ENCODE measurements around the gene SSBP2. TPM values are rescaled to one million over a fixed set of nuclear protein-coding genes. Genes with fewer than 3 reads are reported as not detected.

The SSBP2 gene
- total RNA-seq, 2 experiments from 2014 or later = 11.7 to 12.9 TPM

DNA sequence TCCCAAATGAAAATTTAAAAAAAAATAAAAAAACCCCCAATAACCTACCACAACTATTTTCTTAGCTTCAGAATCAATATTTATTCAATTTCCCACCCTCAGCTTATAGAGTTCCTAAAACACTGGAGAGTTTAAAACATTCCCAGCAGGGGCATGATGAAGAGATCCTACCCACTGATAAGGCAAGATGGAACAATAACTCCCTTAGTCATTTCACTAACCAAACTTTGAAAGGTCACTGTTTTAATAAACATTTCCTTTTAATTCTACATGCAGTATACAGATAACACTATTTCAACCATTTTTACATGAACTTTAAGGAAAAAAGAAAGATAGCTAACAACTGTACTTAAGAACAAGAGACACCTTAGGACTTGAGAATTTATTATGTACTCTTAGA lies 322.0 kb downstream of the SSBP2 start:
- TF ChIP-seq, protein P1, sequence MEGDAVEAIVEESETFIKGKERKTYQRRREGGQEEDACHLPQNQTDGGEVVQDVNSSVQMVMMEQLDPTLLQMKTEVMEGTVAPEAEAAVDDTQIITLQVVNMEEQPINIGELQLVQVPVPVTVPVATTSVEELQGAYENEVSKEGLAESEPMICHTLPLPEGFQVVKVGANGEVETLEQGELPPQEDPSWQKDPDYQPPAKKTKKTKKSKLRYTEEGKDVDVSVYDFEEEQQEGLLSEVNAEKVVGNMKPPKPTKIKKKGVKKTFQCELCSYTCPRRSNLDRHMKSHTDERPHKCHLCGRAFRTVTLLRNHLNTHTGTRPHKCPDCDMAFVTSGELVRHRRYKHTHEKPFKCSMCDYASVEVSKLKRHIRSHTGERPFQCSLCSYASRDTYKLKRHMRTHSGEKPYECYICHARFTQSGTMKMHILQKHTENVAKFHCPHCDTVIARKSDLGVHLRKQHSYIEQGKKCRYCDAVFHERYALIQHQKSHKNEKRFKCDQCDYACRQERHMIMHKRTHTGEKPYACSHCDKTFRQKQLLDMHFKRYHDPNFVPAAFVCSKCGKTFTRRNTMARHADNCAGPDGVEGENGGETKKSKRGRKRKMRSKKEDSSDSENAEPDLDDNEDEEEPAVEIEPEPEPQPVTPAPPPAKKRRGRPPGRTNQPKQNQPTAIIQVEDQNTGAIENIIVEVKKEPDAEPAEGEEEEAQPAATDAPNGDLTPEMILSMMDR (IDR thresholded peaks at IDR 0.05) = no peak
- DNase-seq (no peak), ATAC-seq (no peak)
- Mint-ChIP-seq H3K27me3 (no peaks in the 10 kb centered on the region), H3K4me3 (no peak overlapping the region), H3K36me3 (ENCODE audit: low read depth) (no peaks in the 10 kb centered on the region), H3K4me1 (ENCODE audit: low read depth) (peaks cover 7% of the 10 kb centered on the region), H3K27ac (peak overlapping the region; percentile 10), H3K9me3 (no peaks in the 10 kb centered on the region)
- intact Hi-C loops (cut with micrococcal nuclease) = loop anchor here (5.0 to 10.0 kb wide), 3 partner anchors 546 to 793 kb away; partner anchors contain the start of gene ATG10
- ChIA-PET POLR2A (no interaction called here), CTCF (interaction anchor here (1.4 kb wide), 1 partner anchor 35 kb away, joined by 3 read pairs; the partner anchor contains the start of gene ACOT12)

DNA sequence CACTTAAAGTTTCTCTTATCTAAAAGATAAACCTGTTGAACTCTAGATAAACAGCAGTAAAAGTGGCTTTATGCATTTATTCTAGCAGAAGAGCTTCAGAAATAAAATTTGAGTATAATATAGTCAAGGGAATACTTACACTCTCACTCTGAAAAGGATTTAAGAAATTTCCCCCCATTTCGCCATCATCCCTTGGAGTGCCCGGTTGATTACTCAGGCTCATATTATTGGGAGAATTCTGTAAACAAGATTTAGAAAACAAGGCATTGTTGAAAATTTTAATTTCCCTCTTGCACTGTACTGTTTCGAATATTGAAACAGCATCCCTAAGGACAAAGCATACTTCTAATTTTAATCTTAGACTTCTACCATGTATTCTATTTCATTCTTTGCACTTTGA lies 322.5 kb downstream of the SSBP2 start:
- Mint-ChIP-seq H3K9me3 (no peaks in the 10 kb centered on the region), H3K36me3 (ENCODE audit: low read depth) (no peaks in the 10 kb centered on the region), H3K4me3 (no peak overlapping the region), H3K4me1 (ENCODE audit: low read depth) (peaks cover 7% of the 10 kb centered on the region), H3K27ac (no peak overlapping the region), H3K27me3 (no peaks in the 10 kb centered on the region)
- intact Hi-C loops (cut with micrococcal nuclease) = loop anchor here (5.0 to 10.0 kb wide), 3 partner anchors 546 to 794 kb away; partner anchors contain the start of gene ATG10
- TF ChIP-seq, protein P1 (IDR thresholded peaks at IDR 0.05) = no peak
- CTCF ChIA-PET = interaction anchor here (1.4 to 1.9 kb wide), 2 partner anchors 35 to 62 kb away, joined by 3 to 6 read pairs; partner anchors contain the start of gene ACOT12
- POLR2A ChIA-PET = no interaction called here
- ATAC-seq (no peak), DNase-seq (no peak)

DNA sequence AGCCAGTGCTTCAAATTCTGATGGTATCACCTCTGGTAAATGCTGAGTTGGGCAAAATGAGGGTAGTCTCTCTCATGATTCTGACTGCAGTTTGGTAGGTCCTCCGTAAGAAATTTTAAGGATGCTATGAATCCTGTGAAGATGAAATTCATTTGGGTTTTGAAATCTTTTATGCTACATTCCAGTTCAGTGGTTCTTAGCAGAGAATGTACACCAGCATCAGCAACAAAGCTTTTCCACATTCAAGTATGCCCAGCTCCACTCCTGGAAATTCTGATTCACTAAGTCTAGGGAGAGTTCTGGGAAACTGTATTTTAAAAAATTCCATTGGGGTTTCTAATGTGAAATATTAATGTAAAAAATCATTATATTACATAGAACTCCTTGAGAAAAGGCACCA lies 323.3 kb downstream of the SSBP2 start:
- Mint-ChIP-seq H3K9me3 (no peaks in the 10 kb centered on the region), H3K27ac (no peak overlapping the region), H3K4me1 (ENCODE audit: low read depth) (peaks cover 7% of the 10 kb centered on the region), H3K4me3 (no peak overlapping the region), H3K36me3 (ENCODE audit: low read depth) (no peaks in the 10 kb centered on the region), H3K27me3 (no peaks in the 10 kb centered on the region)
- no peak for DNase-seq
- TF ChIP-seq, protein P1 (IDR thresholded peaks at IDR 0.05) = no peak
- ATAC-seq = no peak
- POLR2A ChIA-PET = no interaction called here
- CTCF ChIA-PET = interaction anchor here (1.0 to 4.1 kb wide), 3 partner anchors 63 to 798 kb away, joined by 3 to 24 read pairs (median 6); no protein-coding TSS in a partner anchor
- intact Hi-C loops (cut with micrococcal nuclease) = loop anchor here (5.0 to 10.0 kb wide), 3 partner anchors 547 to 795 kb away; partner anchors contain the start of gene ATG10

DNA sequence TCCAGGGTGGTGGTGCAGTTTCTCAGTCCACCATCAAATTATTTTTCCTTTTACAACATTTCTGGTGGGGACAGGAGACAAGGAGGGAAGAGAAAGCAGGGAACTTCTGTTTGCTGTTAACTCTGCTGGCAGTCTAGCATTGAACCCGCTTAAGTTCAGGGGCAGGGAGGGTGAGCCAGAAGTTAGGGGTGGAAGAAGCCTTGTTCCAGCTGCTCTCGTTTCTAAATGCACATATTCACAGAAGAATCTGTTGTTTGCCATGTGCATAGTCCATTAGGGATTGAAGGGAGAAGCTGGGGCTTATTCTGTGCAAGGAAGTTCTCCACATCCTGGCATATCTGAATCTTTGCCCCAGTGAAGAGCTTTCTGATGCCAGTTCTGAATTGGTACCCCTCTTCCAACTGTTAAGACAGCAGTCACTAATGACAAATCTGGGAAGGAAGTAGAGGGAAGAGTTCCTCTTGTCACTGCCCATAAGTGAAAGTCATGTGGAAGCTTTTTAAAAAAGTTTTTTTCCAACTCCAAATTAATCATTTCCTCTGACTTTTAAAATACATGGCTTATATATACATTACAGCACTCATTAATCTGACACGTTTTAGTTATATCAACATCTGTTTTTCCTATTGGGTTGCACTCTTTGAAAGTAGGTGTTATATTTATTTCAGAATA lies 324.4 kb downstream of the SSBP2 start:
- CTCF ChIA-PET = interaction anchor here (0.7 to 4.1 kb wide), 18 partner anchors 8 to 844 kb away, joined by 3 to 24 read pairs (median 4); partner anchors contain the start of gene SSBP2
- no peak overlapping the region for H3K27ac Mint-ChIP-seq
- no peaks in the 10 kb centered on the region for H3K9me3 Mint-ChIP-seq
- peaks cover 11% of the 10 kb centered on the region for H3K4me1 Mint-ChIP-seq (ENCODE audit: low read depth)
- H3K27me3 Mint-ChIP-seq = no peaks in the 10 kb centered on the region
- TF ChIP-seq, protein P1 (IDR thresholded peaks at IDR 0.05) = no peak
- peaks cover 2% of the 10 kb centered on the region for H3K36me3 Mint-ChIP-seq (ENCODE audit: low read depth)
- POLR2A ChIA-PET = no interaction called here
- no peak for DNase-seq
- no peak for ATAC-seq
- intact Hi-C loops (cut with micrococcal nuclease) = loop anchor here (5.0 to 10.0 kb wide), 3 partner anchors 548 to 796 kb away; partner anchors contain the start of gene ATG10
- no peak overlapping the region for H3K4me3 Mint-ChIP-seq

DNA sequence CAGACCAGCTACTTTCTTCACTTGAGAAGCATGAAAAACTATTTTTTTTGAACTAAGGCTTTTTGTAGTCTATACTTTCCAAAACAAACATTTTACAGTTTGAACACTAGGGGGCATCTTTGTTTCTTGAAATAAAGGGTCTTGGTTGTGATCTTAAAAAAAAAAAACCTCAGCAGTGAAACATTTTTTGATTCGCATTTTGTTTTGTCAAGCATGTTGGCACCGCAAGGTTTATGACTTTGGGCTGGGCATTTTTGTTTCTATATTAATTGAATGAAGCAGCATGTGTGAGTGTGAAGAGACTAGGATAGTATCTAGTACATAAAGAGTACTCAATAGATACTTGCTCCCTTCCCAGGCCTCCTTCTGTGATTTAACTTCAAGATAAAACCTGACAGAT lies 325.3 kb downstream of the SSBP2 start:
- ATAC-seq = peak; percentile 70

More for the DNA sequence above, 325.3 kb downstream of the SSBP2 start:
- Mint-ChIP-seq H3K4me1 (ENCODE audit: low read depth) (peaks cover 16% of the 10 kb centered on the region), H3K9me3 (no peaks in the 10 kb centered on the region), H3K27me3 (no peaks in the 10 kb centered on the region), H3K27ac (no peak overlapping the region), H3K4me3 (no peak overlapping the region), H3K36me3 (ENCODE audit: low read depth) (peaks cover 2% of the 10 kb centered on the region)
- no peak for DNase-seq
- intact Hi-C loops (cut with micrococcal nuclease) = loop anchor here (5.0 to 10.0 kb wide), 3 partner anchors 549 to 797 kb away; partner anchors contain the start of gene ATG10
- ChIA-PET POLR2A (no interaction called here), CTCF (interaction anchor here (0.6 to 4.1 kb wide), 26 partner anchors 8 to 845 kb away, joined by 3 to 24 read pairs (median 3); partner anchors contain the start of genes SSBP2 and ZCCHC9)
- TF ChIP-seq, protein P1 (IDR thresholded peaks at IDR 0.05) = peak; percentile 83
